Measurements from ENCODE around the gene WFDC6.

WFDC6 gene

GRCh38 chr20:45507011-45507820 is 32.1 kb downstream of the WFDC6 start:
- in situ Hi-C loops (cut with HindIII; ENCODE audit: low sequenced_read_pairs) = no loop called here
- H3K4me3 ChIP-seq (ENCODE audit: low read depth, low read length) = no peak overlapping the region
- DNase-seq (ENCODE audit: low read depth, low spot score) = no peak
- no peak for TF ChIP-seq CTCF (IDR thresholded peaks at IDR 0.05; ENCODE audit: low read depth, low read length)

- TF ChIP-seq CTCF (IDR thresholded peaks at IDR 0.05; ENCODE audit: low read depth, low read length) = no peak
- in situ Hi-C loops (cut with HindIII; ENCODE audit: low sequenced_read_pairs) = no loop called here
- no peak overlapping the region for H3K4me3 ChIP-seq (ENCODE audit: low read depth, low read length)
- no peak for DNase-seq (ENCODE audit: low read depth, low spot score)
These were observed 32.9 kb downstream of the WFDC6 start for GRCh38 chr20:45506398-45506797.

- H3K4me3 ChIP-seq (ENCODE audit: low read depth, low read length) = no peak overlapping the region
- DNase-seq (ENCODE audit: low read depth, low spot score) = no peak
- in situ Hi-C loops (cut with HindIII; ENCODE audit: low sequenced_read_pairs) = no loop called here
- TF ChIP-seq CTCF (IDR thresholded peaks at IDR 0.05; ENCODE audit: low read depth, low read length) = no peak
These were observed 35.9 kb downstream of the WFDC6 start for GRCh38 chr20:45503403-45503802.

- no peak for TF ChIP-seq CTCF (IDR thresholded peaks at IDR 0.05; ENCODE audit: low read depth, low read length)
- H3K4me3 ChIP-seq (ENCODE audit: low read depth, low read length) = no peak overlapping the region
- DNase-seq (ENCODE audit: low read depth, low spot score) = no peak
- in situ Hi-C loops (cut with HindIII; ENCODE audit: low sequenced_read_pairs) = no loop called here
These were observed 36.7 kb downstream of the WFDC6 start for GRCh38 chr20:45502561-45502960.

- in situ Hi-C loops (cut with HindIII; ENCODE audit: low sequenced_read_pairs) = no loop called here
- H3K4me3 ChIP-seq (ENCODE audit: low read depth, low read length) = no peak overlapping the region
- no peak for TF ChIP-seq CTCF (IDR thresholded peaks at IDR 0.05; ENCODE audit: low read depth, low read length)
- no peak for DNase-seq (ENCODE audit: low read depth, low spot score)
These were observed 37.7 kb downstream of the WFDC6 start for GRCh38 chr20:45501600-45501999.

GRCh38 chr20:45500022-45500421 is 39.3 kb downstream of the WFDC6 start:
- TF ChIP-seq CTCF (IDR thresholded peaks at IDR 0.05; ENCODE audit: low read depth, low read length) = no peak
- no peak overlapping the region for H3K4me3 ChIP-seq (ENCODE audit: low read depth, low read length)
- DNase-seq (ENCODE audit: low read depth, low spot score) = no peak
- in situ Hi-C loops (cut with HindIII; ENCODE audit: low sequenced_read_pairs) = no loop called here
